Measurements from ENCODE around the gene C3orf80. TPM values are rescaled to one million over a fixed set of nuclear protein-coding genes. Genes with fewer than 3 reads are reported as not detected.

The C3orf80 gene
- total and polyA plus RNA-seq, 2 experiments from 2014 or later, result 0.46 to 0.47 TPM

DNA sequence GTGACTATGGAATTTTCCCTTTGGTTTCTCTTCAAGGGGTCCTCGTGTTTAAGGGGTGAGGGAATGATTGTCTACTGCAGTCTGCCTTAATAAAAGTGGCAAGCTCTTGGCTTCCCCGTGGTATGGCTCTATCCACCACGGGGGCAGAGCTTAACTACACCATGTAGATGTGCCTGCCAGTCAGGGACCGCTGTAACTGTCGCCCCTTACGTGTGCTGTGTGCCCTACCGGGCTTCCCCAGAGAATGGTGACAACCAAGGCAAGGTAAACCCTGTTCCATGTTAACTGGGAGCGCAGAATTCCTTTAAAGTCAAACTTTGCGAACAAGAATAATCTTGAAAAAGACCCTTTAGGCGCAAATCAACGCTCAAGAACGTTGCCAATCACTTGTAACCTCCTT, 966 bp upstream of the C3orf80 start:
- no peaks in the 10 kb centered on the region for H3K36me3 ChIP-seq (replicated peaks; ENCODE audit: insufficient read depth, low read depth)
- H4K20me1 ChIP-seq (ENCODE audit: insufficient read depth, poor library complexity, severe bottlenecking), result no peaks in the 10 kb centered on the region
- no peaks in the 10 kb centered on the region for H3K9me2 ChIP-seq (replicated peaks; ENCODE audit: insufficient read depth)
- WGBS (ENCODE audit: low lambda C conversion rate, missing lambda C conversion rate), result 11% methylated on average over 12 of the region's 12 CpGs
- no peak overlapping the region for H3K27ac ChIP-seq
- H3K9me3 ChIP-seq (ENCODE audit: low read depth), result no peaks in the 10 kb centered on the region
- no peak overlapping the region for H2AFZ ChIP-seq
- no peaks in the 10 kb centered on the region for H3K79me2 ChIP-seq
- peaks cover 9% of the 10 kb centered on the region for H3K4me1 ChIP-seq (ENCODE audit: insufficient read depth)
- H3K4me3 ChIP-seq, result no peak overlapping the region
- TF ChIP-seq EZH2 (IDR thresholded peaks at IDR 0.05; ENCODE audit: borderline replicate concordance), result no peak
- TF ChIP-seq, protein P1, sequence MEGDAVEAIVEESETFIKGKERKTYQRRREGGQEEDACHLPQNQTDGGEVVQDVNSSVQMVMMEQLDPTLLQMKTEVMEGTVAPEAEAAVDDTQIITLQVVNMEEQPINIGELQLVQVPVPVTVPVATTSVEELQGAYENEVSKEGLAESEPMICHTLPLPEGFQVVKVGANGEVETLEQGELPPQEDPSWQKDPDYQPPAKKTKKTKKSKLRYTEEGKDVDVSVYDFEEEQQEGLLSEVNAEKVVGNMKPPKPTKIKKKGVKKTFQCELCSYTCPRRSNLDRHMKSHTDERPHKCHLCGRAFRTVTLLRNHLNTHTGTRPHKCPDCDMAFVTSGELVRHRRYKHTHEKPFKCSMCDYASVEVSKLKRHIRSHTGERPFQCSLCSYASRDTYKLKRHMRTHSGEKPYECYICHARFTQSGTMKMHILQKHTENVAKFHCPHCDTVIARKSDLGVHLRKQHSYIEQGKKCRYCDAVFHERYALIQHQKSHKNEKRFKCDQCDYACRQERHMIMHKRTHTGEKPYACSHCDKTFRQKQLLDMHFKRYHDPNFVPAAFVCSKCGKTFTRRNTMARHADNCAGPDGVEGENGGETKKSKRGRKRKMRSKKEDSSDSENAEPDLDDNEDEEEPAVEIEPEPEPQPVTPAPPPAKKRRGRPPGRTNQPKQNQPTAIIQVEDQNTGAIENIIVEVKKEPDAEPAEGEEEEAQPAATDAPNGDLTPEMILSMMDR (IDR thresholded peaks at IDR 0.05; ENCODE audit: poor library complexity), result no peak
- no peak for TF ChIP-seq EZH2phosphoT487 (IDR thresholded peaks at IDR 0.05; ENCODE audit: low read depth, severe bottlenecking, unreplicated experiment)
- H3K4me2 ChIP-seq, result peak overlapping the region; percentile 98
- peaks cover 71% of the 10 kb centered on the region for H3K27me3 ChIP-seq
- DNase-seq (ENCODE audit: low spot score), result no peak

DNA sequence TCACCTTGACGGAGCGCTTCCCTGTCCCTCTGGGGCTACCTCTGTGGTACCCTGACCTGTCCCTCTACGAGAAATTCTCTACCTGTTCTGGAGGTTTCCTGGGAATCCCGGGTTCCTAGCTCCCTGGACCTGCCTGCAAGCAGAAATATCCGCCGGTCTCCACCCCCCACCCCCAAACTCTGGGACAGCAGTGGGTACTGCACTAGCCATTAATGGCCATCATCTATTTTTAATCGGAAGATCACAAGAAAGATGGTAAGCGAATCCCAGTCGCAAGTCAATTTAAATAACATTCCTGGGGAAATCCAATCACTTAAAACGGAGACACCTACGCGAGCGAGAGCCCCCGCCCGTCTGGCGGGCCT, 429 bp upstream of the C3orf80 start:
- 2% methylated on average over 16 of the region's 16 CpGs for WGBS (ENCODE audit: low lambda C conversion rate, missing lambda C conversion rate)
- TF ChIP-seq EZH2 (IDR thresholded peaks at IDR 0.05; ENCODE audit: borderline replicate concordance) (no peak), EZH2phosphoT487 (IDR thresholded peaks at IDR 0.05; ENCODE audit: low read depth, severe bottlenecking, unreplicated experiment) (no peak)
- TF ChIP-seq, protein P1 (IDR thresholded peaks at IDR 0.05; ENCODE audit: poor library complexity), result no peak

GRCh38 chr3:160226026-160226907, 1.0 kb downstream of the C3orf80 start:
- no peaks in the 10 kb centered on the region for H4K20me1 ChIP-seq (ENCODE audit: insufficient read depth, poor library complexity, severe bottlenecking)
- H3K27me3 ChIP-seq, result peaks cover 76% of the 10 kb centered on the region
- no peaks in the 10 kb centered on the region for H3K36me3 ChIP-seq (replicated peaks; ENCODE audit: insufficient read depth, low read depth)
- H3K4me1 ChIP-seq (ENCODE audit: insufficient read depth), result peaks cover 9% of the 10 kb centered on the region
- no peaks in the 10 kb centered on the region for H3K79me2 ChIP-seq
- peak overlapping the region; percentile 24 for H2AFZ ChIP-seq
- H3K27ac ChIP-seq, result no peak overlapping the region
- WGBS (ENCODE audit: low lambda C conversion rate, missing lambda C conversion rate), result 5% methylated on average over 72 of the region's 87 CpGs
- no peaks in the 10 kb centered on the region for H3K9me3 ChIP-seq (ENCODE audit: low read depth)
- TF ChIP-seq EZH2 (IDR thresholded peaks at IDR 0.05; ENCODE audit: borderline replicate concordance), result peak; percentile 66
- TF ChIP-seq, protein P1 (IDR thresholded peaks at IDR 0.05; ENCODE audit: poor library complexity), result no peak
- TF ChIP-seq EZH2phosphoT487 (IDR thresholded peaks at IDR 0.05; ENCODE audit: low read depth, severe bottlenecking, unreplicated experiment), result peak; percentile 10
- H3K4me2 ChIP-seq, result peak overlapping the region; percentile 98
- no peak overlapping the region for H3K4me3 ChIP-seq
- H3K9me2 ChIP-seq (replicated peaks; ENCODE audit: insufficient read depth), result no peaks in the 10 kb centered on the region
- DNase-seq (ENCODE audit: low spot score), result peak; percentile 34

More for the DNA sequence above, 429 bp upstream of the C3orf80 start:
- Histone ChIP-seq H3K36me3 (replicated peaks; ENCODE audit: insufficient read depth, low read depth) (no peaks in the 10 kb centered on the region), H3K4me3 (peak overlapping the region; percentile 62), H3K4me1 (ENCODE audit: insufficient read depth) (peaks cover 9% of the 10 kb centered on the region), H3K9me2 (replicated peaks; ENCODE audit: insufficient read depth) (no peaks in the 10 kb centered on the region), H3K79me2 (no peaks in the 10 kb centered on the region), H4K20me1 (ENCODE audit: insufficient read depth, poor library complexity, severe bottlenecking) (no peaks in the 10 kb centered on the region), H3K27ac (no peak overlapping the region), H2AFZ (peak overlapping the region; percentile 50), H3K9me3 (ENCODE audit: low read depth) (no peaks in the 10 kb centered on the region), H3K4me2 (peak overlapping the region; percentile 98), H3K27me3 (peaks cover 76% of the 10 kb centered on the region)
- DNase-seq (ENCODE audit: low spot score), result no peak
